ENCODE results near the gene ACSL6. TPM values are rescaled to one million over a fixed set of nuclear protein-coding genes. Genes with fewer than 3 reads are reported as not detected.
"Not testable (repeated sequence)": the region's sequence is repeated elsewhere in the genome, so short reads cannot be mapped to it uniquely, and the experiment has no call there.

The ACSL6 gene
- total RNA-seq, 2 donors from 2014 or later: 0.04 to 0.73 TPM

DNA sequence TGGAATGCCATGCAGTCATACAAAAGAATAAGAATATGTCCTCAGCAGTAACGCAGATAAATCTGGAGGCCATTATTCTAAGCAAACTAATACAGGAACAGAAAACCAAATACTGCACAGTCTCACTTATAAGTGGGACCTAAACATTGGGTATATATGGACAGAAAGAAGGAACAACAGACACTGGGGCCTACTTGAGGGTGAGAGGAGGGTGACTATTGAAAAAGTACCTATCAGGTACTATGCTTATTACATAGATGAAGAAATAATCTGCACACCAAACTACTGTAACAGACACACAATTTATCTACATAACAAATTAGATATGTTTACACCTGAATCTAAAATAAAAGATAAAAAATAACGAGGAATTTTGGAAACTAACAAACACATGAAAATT lies 104.8 kb downstream of the ACSL6 start:
- Mint-ChIP-seq H3K4me3 (no peak overlapping the region), H3K27ac (no peak overlapping the region), H3K36me3 (ENCODE audit: low read depth) (no peaks in the 10 kb centered on the region), H3K4me1 (no peaks in the 10 kb centered on the region), H3K9me3 (peaks cover 31% of the 10 kb centered on the region), H3K27me3 (ENCODE audit: insufficient read depth) (peaks cover 3% of the 10 kb centered on the region)
- H3K9ac ChIP-seq (ENCODE audit: extremely low read depth, low read length, poor library complexity, severe bottlenecking): no peak overlapping the region
- no peaks in the 10 kb centered on the region for H3K27me3 ChIP-seq (ENCODE audit: control insufficient read depth, insufficient read depth, low read length, poor library complexity, severe bottlenecking)
- H3K4me3 ChIP-seq (ENCODE audit: low read length): no peak overlapping the region
- H3K9me3 ChIP-seq (ENCODE audit: control insufficient read depth, low read length): no peaks in the 10 kb centered on the region
- H3K4me1 ChIP-seq (ENCODE audit: control insufficient read depth, insufficient read depth, low read length): no peaks in the 10 kb centered on the region
- WGBS, 2 experiments (ENCODE audit: insufficient coverage in 1 of 2, insufficient read length in 1 of 2): 66% methylated on average over 2 of the region's 2 CpGs; no CpG with 5 or more reads in 1 of the 2 experiments
- no peak for DNase-seq
- H3K27ac ChIP-seq (ENCODE audit: low read depth, low read length): no peak overlapping the region
- TF ChIP-seq, protein P1, sequence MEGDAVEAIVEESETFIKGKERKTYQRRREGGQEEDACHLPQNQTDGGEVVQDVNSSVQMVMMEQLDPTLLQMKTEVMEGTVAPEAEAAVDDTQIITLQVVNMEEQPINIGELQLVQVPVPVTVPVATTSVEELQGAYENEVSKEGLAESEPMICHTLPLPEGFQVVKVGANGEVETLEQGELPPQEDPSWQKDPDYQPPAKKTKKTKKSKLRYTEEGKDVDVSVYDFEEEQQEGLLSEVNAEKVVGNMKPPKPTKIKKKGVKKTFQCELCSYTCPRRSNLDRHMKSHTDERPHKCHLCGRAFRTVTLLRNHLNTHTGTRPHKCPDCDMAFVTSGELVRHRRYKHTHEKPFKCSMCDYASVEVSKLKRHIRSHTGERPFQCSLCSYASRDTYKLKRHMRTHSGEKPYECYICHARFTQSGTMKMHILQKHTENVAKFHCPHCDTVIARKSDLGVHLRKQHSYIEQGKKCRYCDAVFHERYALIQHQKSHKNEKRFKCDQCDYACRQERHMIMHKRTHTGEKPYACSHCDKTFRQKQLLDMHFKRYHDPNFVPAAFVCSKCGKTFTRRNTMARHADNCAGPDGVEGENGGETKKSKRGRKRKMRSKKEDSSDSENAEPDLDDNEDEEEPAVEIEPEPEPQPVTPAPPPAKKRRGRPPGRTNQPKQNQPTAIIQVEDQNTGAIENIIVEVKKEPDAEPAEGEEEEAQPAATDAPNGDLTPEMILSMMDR (conservative IDR thresholded peaks at IDR 0.05): no peak
- no peaks in the 10 kb centered on the region for H3K36me3 ChIP-seq (ENCODE audit: control insufficient read depth, insufficient read depth, low read length)

DNA sequence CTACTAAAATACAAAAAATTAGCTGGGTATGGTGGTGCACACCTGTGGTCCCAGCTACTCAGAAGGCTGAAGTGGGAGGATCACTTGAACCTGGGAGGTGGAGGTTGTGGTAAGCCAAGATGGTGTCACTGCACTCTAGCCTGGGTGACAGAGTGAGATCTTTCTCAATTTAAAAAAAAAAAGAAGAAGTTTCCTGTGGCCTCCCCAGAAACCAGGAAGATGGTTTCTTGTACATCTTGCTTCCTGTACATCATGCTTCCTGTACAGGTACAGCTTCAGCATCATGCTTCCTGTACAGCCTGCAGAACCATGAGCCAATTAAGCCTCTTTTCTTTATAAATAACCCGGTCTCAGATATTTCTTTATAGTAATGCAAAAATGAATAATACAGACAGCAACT lies 109.2 kb downstream of the ACSL6 start:
- peaks cover 39% of the 10 kb centered on the region for H3K9me3 Mint-ChIP-seq
- not testable (repeated sequence) for H3K4me1 Mint-ChIP-seq; H3K9me3 ChIP-seq (ENCODE audit: control insufficient read depth, low read length); H3K27me3 ChIP-seq (ENCODE audit: control insufficient read depth, insufficient read depth, low read length, poor library complexity, severe bottlenecking); H3K36me3 ChIP-seq (ENCODE audit: control insufficient read depth, insufficient read depth, low read length); H3K9ac ChIP-seq (ENCODE audit: extremely low read depth, low read length, poor library complexity, severe bottlenecking); H3K27me3 Mint-ChIP-seq (ENCODE audit: insufficient read depth); H3K36me3 Mint-ChIP-seq (ENCODE audit: low read depth); H3K27ac Mint-ChIP-seq; H3K4me3 Mint-ChIP-seq; H3K4me1 ChIP-seq (ENCODE audit: control insufficient read depth, insufficient read depth, low read length); H3K4me3 ChIP-seq (ENCODE audit: low read length); H3K27ac ChIP-seq (ENCODE audit: low read depth, low read length); DNase-seq
- WGBS, 2 experiments (ENCODE audit: insufficient coverage in 1 of 2, insufficient read length in 1 of 2): no CpG with 5 or more reads among the region's 1 CpG

Other genes with a start within 250 kb of the ACSL6 start
- gene FNIP1, start 214.6 kb downstream of the ACSL6 start, total RNA-seq: 10 to 100 TPM; 19.9 to 25.6 TPM
- not detected for gene MEIKIN, start 66.0 kb downstream of the ACSL6 start, total RNA-seq
- gene IL3, start 49.0 kb upstream of the ACSL6 start, total RNA-seq: not detected
- gene CSF2, start 62.1 kb upstream of the ACSL6 start, total RNA-seq: not detected
- 10 to 100 TPM; 15.1 to 19.6 TPM for gene P4HA2, start 216.2 kb upstream of the ACSL6 start, total RNA-seq
- gene PDLIM4, start 246.0 kb upstream of the ACSL6 start, total RNA-seq: 10 to 100 TPM in 1 of 2 donors, 1 to 10 TPM in 1; 9.0 to 11.2 TPM

Data from endodermal cell (in vitro differentiated cells).